GM19240 (cell line): ENCODE data around the gene RCSD1.
A peak's percentile ranks its signal among the peaks of the same experiment; 100 is the strongest.

Experiments
- DNase-seq: peaks from one replicate; pipeline ENCODE4 v3.0.0; 2011; ENCODE audit warnings: low spot score; ENCODE audit not compliant: insufficient read length

Gene RCSD1

GRCh38 chr1:167617153-167618147 is 12.6 kb upstream of the RCSD1 start:
- DNase-seq: no peak

GRCh38 chr1:167618366-167618765 is 11.7 kb upstream of the RCSD1 start:
- DNase-seq: no peak

GRCh38 chr1:167618789-167619188 is 11.2 kb upstream of the RCSD1 start:
- DNase-seq: no peak

- DNase-seq: no peak
Measured at GRCh38 chr1:167620002-167620401, 10.0 kb upstream of the RCSD1 start.

GRCh38 chr1:167621780-167622313 is 8.2 kb upstream of the RCSD1 start:
- no peak for DNase-seq

GRCh38 chr1:167623951-167624350 is 6.1 kb upstream of the RCSD1 start:
- no peak for DNase-seq

- no peak for DNase-seq
Measured at GRCh38 chr1:167625040-167625823, 4.8 kb upstream of the RCSD1 start.

GRCh38 chr1:167627615-167627864 is 2.5 kb upstream of the RCSD1 start:
- DNase-seq: no peak

- peak; percentile 64 for DNase-seq
Measured at GRCh38 chr1:167627865-167628641, 2.0 kb upstream of the RCSD1 start.

- DNase-seq: no peak
Measured at GRCh38 chr1:167628741-167629515, 1.1 kb upstream of the RCSD1 start.

- DNase-seq: no peak
Measured at GRCh38 chr1:167630568-167631385, 745 bp downstream of the RCSD1 start.

GRCh38 chr1:167631386-167631935 is 1.4 kb downstream of the RCSD1 start:
- DNase-seq: no peak

GRCh38 chr1:167631936-167632614 is 2.0 kb downstream of the RCSD1 start:
- no peak for DNase-seq

- no peak for DNase-seq
Measured at GRCh38 chr1:167633258-167633944, 3.4 kb downstream of the RCSD1 start.

GRCh38 chr1:167634435-167634834 is 4.4 kb downstream of the RCSD1 start:
- DNase-seq: no peak

GRCh38 chr1:167635156-167635648 is 5.2 kb downstream of the RCSD1 start:
- no peak for DNase-seq

- DNase-seq: no peak
Measured at GRCh38 chr1:167635941-167636340, 5.9 kb downstream of the RCSD1 start.

- no peak for DNase-seq
Measured at GRCh38 chr1:167638064-167638463, 8.0 kb downstream of the RCSD1 start.
